Fibroblast of skin of right biceps (primary cell): Measurements from ENCODE around the gene PATJ.
A peak's percentile ranks its signal among the peaks of the same experiment; 100 is the strongest.
"Not testable (repeated sequence)": the region's sequence is repeated elsewhere in the genome, so short reads cannot be mapped to it uniquely, and the experiment has no call there.

Experiments
- DNase-seq: peaks from one replicate; pipeline ENCODE4 v3.0.0-alpha.2; 2013

The PATJ gene

DNA sequence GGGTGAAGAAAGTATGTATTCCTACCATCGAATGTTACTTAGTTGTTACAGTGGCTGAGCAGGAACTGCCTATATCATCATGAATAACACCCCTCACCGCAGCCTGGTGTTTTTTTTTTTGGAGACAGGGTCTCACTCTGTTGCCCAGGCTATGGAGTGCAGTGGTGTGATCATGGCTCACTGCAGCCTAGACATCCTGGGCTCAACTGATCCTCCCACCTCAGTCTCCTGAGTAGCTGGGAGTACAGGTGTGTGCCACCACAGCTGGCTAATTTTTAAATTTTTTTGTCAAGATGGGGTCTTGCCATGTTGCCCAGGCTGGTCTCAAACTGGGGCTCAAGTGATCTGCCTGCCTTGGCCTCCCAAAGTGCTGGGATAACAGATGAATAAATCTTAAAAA is 7.3 kb downstream of the PATJ start:
- DNase-seq = no peak

DNA sequence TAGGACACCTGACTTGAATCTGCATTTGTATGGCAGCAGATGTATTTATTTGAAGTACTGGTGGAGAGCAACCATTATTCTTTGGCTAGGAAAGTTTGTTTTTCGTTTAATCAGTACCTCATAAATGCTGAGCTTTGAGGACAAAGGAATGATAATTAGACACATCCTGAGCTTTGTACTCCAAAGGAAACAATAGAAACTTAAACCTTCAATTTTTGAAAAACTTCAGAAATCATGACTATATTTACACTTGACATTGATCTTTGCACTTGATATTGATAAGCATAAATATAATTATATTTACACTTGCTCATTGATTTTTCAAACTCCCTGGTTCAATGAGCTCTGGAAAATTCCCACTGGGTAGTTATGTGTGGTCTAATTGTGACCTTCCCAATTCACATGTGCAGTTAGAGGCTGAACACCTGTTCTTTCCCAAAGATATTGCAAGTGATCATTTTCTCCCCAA is 10.7 kb downstream of the PATJ start:
- no peak for DNase-seq

DNA sequence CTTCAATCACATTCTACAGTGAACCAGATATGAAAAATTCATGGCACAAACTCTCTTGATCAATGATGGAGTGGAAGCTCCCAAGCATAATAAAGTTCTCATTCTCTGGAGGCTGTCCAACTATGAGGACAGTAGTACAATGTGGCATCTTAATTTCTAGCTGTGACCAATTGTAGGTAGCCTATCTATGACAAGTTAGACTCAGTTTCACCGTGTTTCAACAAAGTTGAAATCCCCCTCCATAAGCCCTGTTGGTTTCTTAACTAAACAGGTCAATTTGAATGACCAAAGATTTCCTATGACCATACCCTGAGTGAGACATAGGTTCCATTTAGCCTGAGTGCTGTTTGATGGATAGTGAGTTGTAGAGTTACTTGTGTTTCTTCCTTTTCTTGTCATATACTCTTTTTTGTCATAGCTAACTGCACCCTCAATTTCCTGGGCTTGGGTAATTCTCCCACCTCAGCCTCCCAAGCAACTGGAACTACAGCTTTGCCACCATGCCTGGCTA is 11.8 kb downstream of the PATJ start:
- DNase-seq = no peak

DNA sequence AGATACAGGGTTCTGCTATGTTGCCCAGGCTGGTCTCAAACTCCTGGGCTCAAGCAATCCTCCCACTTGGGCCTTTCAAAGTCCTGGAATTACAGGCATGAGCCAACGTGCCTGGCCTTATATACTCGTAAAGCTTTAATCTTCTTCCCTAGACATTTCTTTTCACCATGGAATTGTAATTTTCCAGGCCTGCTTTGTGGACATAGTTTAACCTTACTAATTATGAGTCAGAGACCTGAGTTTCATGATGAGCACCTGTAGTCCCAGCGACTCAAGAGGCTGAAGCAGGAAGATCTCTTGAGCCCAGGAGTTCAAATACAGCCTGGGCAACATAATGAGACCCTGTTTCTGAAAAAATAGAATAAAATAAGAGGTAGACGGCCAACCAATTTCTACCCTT is 12.3 kb downstream of the PATJ start:
- DNase-seq = no peak

- DNase-seq = no peak
Observed at GRCh38 chr1:61756773-61757172, 14.5 kb downstream of the PATJ start.

DNA sequence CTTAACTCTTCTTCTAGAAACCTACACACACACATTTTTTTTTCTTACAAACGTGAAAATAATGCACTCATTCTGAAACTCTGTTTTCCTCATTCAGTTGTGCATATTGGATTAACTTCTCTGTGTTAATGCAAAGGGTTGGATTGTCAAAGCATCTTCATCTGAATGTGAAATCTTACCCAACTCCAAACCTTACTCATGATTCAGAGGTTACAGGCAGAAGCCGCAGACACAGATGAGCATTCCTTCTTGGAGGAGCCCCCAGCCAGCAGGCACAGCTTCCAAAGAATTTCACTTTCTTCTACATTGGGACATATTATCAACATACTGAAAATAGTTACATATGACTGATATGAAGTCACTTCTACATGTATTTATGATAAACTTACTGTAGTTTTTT is 15.7 kb downstream of the PATJ start:
- peak; percentile 70 for DNase-seq

DNA sequence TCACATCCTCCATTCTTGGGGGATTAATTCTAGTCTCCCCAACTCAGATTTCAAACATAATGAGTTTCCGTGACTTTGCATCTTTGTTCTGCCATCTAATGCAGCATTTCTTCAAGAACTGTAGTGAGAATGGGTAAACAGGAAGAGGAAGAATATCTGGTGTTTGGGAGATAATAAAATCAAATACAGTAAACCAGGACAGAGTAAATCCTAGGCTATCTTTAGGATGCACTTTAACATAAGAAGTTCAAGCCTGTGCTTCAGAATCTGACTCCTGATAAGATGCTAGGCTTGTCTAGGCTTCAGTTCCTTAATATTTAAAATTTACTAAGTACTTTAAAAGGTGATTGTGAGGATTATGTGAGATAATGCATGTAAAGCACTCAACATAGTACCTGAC is 27.9 kb downstream of the PATJ start:
- no peak for DNase-seq

GRCh38 chr1:61776091-61776490 is 33.8 kb downstream of the PATJ start:
- no peak for DNase-seq

- DNase-seq = no peak
Observed at GRCh38 chr1:61779231-61779630, 37.0 kb downstream of the PATJ start.

DNA sequence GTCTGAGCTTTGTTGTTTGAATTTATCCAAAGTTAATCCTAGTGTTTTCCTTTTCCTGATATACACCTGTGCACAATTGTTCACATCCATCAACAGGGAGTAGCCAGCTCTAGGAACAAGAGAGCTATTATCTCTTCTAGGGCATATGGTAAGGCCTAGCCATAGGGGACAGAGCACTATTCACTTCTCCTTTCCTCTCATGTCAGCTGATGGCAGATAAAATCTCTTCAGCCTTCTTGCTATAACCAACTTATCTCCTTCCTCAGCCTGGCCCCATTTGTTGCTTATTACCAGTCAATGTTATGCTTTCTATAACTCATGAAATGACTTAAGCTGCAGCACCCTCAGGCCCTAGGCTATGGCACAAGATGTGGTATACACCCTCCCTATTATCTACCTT is 38.9 kb downstream of the PATJ start:
- DNase-seq = no peak

DNA sequence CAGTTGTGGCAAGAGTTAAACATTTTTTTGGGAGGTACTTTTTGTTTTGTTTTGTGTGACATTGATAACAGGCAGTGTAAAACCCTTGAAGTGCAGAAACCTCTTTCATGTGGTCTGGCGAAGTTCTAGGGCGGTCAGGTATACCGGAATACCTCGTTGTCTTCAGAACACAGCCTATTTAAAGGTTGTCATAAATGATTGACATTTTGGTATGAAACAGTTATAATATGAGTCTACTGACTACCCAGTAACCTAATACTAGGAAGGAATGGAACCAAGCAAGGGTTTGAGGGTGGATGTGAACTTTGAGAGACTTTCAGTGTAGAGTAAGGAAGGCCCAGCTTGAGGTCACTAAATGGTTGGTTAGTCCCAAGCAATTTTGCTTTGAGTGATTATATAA is 40.5 kb downstream of the PATJ start:
- no peak for DNase-seq

- no peak for DNase-seq
Observed at GRCh38 chr1:61784726-61785125, 42.4 kb downstream of the PATJ start.

- DNase-seq = no peak
Observed at GRCh38 chr1:61790837-61791236, 48.6 kb downstream of the PATJ start.

DNA sequence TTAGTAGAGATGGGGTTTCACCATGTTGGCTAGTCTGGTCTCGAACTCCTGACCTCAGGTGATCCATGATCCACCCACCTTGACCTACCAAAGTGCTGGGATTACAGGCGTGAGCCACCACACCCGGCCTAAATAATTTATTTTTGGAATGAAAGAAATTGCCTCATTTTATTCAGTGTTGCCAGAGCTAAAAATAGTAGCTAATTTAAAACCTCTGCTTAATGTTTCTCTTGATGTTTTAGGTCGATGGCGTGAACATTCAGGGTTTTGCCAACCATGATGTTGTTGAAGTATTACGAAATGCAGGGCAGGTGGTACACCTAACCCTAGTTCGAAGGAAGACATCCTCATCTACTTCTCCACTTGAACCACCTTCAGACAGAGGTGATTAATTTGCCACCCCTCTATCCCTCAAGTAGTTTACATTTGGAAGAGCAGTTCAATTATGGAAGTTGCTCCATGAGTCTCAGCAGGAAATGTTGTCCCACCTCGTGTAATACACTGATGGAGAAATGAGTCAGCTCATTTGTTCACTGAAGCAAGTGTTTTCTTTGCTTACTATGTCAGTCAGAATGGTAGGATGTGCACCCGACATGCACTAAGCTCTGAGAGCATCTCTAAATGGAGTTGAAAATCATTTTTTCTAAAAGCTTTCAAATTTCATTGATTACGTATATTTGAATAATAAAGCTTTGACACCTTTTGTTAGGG is 54.9 kb downstream of the PATJ start:
- peak; percentile 6 for DNase-seq

DNA sequence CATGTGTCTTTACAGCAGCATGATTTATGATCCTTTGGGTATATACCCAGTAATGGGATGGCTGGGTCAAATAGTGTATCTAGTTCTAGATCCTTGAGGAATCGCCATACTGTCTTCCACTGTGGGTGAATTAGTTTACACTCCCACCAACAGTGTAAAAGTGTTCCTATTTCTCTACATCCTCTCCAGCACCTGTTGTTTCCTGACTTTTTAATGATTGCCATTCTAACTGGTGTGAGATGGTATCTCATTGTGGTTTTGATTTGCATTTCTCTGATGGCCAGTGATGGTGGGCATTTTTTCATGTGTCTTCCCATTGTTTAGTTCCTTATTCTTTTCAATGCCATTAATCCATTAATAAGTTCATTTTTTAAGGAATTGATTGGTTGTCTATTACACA is 58.8 kb downstream of the PATJ start:
- not testable (repeated sequence) for DNase-seq

GRCh38 chr1:61807606-61808140 is 65.4 kb downstream of the PATJ start:
- DNase-seq = peak; percentile 37

DNA sequence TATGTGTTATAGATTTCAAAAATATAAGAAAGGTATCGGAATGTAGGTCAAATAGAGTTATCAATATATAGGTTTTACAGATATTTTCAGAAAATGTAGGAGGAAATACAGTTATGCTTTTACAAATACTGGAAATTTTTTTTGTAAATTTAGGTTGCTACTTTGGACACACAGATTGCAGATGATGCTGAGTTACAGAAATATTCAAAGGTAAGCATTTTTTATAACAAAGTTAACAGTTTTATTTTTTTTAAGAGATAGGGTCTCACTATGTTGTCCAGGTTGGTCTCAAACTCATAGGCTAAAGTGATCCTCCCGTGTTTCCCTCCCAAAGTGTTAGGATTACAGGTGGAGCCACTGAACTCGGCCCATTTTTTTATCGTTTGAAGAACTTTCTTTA is 66.0 kb downstream of the PATJ start:
- no peak for DNase-seq

GRCh38 chr1:61808968-61809367 is 66.7 kb downstream of the PATJ start:
- DNase-seq = peak; percentile 75

- peak; percentile 25 for DNase-seq
Observed at GRCh38 chr1:61812916-61813315, 70.6 kb downstream of the PATJ start.

GRCh38 chr1:61816191-61816590 is 73.9 kb downstream of the PATJ start:
- no peak for DNase-seq

GRCh38 chr1:61818992-61819391 is 76.7 kb downstream of the PATJ start:
- no peak for DNase-seq

DNA sequence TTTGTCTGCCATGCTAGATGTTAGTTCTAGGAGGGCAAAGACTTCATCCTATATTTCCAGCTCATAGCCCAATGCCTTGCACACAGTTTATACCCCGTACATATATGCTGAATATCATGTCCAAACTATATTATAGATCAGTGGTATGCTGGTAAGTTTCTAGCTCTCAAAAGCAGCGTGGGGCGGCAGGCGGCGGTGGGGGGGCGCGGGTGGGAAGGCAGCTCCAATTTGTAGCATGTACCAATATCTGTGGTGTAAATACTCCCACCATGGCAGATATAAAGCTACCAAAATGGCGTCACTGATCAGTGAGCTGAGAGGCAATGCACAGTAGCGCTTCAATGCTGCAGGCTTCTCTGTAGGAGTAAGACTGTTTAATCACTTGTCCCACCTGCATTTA is 77.1 kb downstream of the PATJ start:
- DNase-seq = no peak

DNA sequence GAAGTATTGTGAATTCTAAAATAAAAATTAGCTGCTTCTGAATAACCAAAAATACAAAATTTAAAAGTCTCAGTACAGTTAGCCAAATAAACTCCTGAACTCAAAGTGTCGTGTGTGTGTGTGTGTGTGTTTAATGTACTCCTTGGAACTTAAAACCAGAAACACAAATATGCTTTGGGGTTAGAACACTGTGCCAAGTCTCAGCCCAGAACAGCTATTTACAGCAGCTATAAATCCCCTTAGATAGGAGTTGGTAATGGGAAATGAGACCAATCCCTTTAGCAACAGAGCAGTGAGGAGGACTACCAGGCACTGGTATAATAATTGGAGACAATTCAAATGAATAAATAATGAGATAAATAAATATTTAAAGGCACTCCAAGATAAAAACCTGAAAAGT is 83.1 kb downstream of the PATJ start:
- peak; percentile 19 for DNase-seq

- DNase-seq = no peak
Observed at GRCh38 chr1:61828805-61829204, 86.5 kb downstream of the PATJ start.

GRCh38 chr1:61836649-61837048 is 94.4 kb downstream of the PATJ start:
- no peak for DNase-seq
